Common myeloid progenitor, CD34-positive (primary cell): ENCODE measurements around the gene REX1BD.
A peak's percentile ranks its signal among the peaks of the same experiment; 100 is the strongest.

Experiments used
- CTCF ChIA-PET: fragments of 350-600 bp; sonication (Branson Sonifier 250); formaldehyde crosslinking; loops from one replicate; lab custom pipeline; 2021; ENCODE audit warnings: antibody characterized with exemption; lab: Charles Lee
- POLR2A ChIA-PET: fragments of 350-600 bp; sonication (Branson Sonifier 250); formaldehyde crosslinking; loops from one replicate; lab custom pipeline; 2021; ENCODE audit warnings: antibody characterized with exemption; lab: Charles Lee
- DNase-seq, 3 donors: peaks; one replicate each; pipeline versions ENCODE4 v3.0.0 to v3.0.0-alpha.2; 2013
- H3K27ac ChIP-seq, 2 experiments: 1 replicate in 1 of 2; 2 replicates in 1 of 2; pipeline ENCODE4 v1.7.0; 2013; ENCODE audit warnings: inconsistent platforms in 2 of 2, low read length in 2 of 2, mild to moderate bottlenecking in 2 of 2, low read depth in 1 of 2, moderate library complexity in 1 of 2; ENCODE audit not compliant: severe bottlenecking in 2 of 2, insufficient read depth in 1 of 2, poor library complexity in 1 of 2
- H3K27me3 ChIP-seq, 5 experiments: replicated peaks in 2 of 5; 1 replicate in 3 of 5; 2 replicates in 2 of 5; pipeline versions ENCODE4 v1.6.1 to v1.7.0; 2013; ENCODE audit warnings: low read length in 4 of 5, mild to moderate bottlenecking in 2 of 5, moderate library complexity in 2 of 5, inconsistent platforms in 1 of 5; ENCODE audit not compliant: insufficient read depth in 5 of 5, control insufficient read depth in 4 of 5
- H3K36me3 ChIP-seq, 4 experiments: 1 replicate in 2 of 4; 2 replicates in 2 of 4; pipeline versions ENCODE4 v1.6.1 to v1.7.0; 2013; ENCODE audit warnings: low read length in 3 of 4, control low read depth in 1 of 4, mild to moderate bottlenecking in 1 of 4; ENCODE audit not compliant: control insufficient read depth in 4 of 4, insufficient read depth in 4 of 4
- H3K4me1 ChIP-seq, 4 experiments: 1 replicate in 3 of 4; 2 replicates in 1 of 4; pipeline versions ENCODE4 v1.6.1 to v1.7.1; 2013; ENCODE audit warnings: low read length in 3 of 4, mild to moderate bottlenecking in 3 of 4, control low read depth in 1 of 4, inconsistent platforms in 1 of 4, moderate library complexity in 1 of 4; ENCODE audit not compliant: control insufficient read depth in 4 of 4, insufficient read depth in 4 of 4; ENCODE audit errors: control extremely low read depth in 1 of 4
- H3K4me3 ChIP-seq, 7 experiments: 1 replicate in 4 of 7; 2 replicates in 3 of 7; pipeline versions ENCODE4 v1.5.1 to v1.7.0; 2013; ENCODE audit warnings: mild to moderate bottlenecking in 7 of 7, low read length in 6 of 7, moderate library complexity in 6 of 7, inconsistent platforms in 2 of 7, low read depth in 2 of 7, control low read depth in 1 of 7; ENCODE audit not compliant: insufficient read depth in 4 of 7, control insufficient read depth in 1 of 7; ENCODE audit errors: extremely low read depth in 1 of 7
- H3K9me3 ChIP-seq, 5 experiments: 1 replicate in 4 of 5; 2 replicates in 1 of 5; pipeline versions ENCODE4 v1.6.1 to v1.7.1; 2013; ENCODE audit warnings: low read length in 4 of 5, mild to moderate bottlenecking in 2 of 5, inconsistent platforms in 1 of 5, low read depth in 1 of 5, moderate library complexity in 1 of 5; ENCODE audit not compliant: control insufficient read depth in 4 of 5, insufficient read depth in 2 of 5; ENCODE audit errors: control extremely low read depth in 1 of 5
- WGBS: methylation state at CpG from one replicate; pipeline ENCODE4 v1.1.5; 2013; ENCODE audit not compliant: insufficient coverage; 5-methylcytosine and 5-hydroxymethylcytosine counted together

The REX1BD gene

DNA sequence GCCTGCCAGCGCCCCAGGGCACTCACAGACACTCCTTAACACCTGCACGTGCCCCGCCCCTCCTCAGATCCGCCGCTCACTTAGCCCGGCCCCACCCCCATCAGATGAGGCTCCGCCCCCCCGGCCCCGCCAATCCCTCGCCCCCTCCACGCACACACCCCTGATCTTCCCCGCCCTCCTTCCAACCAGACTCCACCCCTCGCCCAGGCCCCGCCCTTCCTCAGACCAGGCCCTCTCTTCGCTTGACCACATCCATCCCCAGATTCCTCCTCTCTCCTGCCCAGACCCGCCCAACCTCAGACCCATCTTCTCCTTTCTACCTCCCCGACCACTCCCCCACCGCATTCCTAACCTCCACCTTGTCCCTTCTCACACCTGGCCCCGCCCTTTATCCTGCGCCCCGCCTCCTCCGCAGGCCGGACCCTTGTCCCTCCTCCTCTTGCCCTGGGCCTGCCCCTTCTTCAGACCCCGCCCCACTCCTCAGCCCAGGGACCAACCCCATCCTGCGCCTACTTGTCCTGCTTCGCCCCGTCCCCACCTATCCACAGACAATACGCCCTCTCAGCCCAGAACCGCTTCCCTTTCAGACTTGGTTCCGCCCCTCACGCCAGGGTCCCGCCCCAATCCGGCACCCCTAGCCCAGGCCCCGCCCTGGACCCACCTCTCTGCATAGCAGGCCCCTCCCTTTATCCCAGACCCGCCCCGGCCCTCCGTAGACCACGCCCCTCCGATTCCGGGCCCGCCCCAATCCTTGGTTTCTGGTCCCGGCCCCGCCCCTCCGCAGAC lies 47.8 kb downstream of the REX1BD start:
- H3K36me3 ChIP-seq, result no peaks in the 10 kb centered on the region
- peak; percentile 97 to 98 (median 98) for DNase-seq
- H3K9me3 ChIP-seq, result no peaks in the 10 kb centered on the region
- peaks cover 0 to 2% (median 0%) of the 10 kb centered on the region in 5 experiments for H3K27me3 ChIP-seq
- no peak overlapping the region for H3K27ac ChIP-seq
- 1% methylated on average over 30 of the region's 44 CpGs for WGBS
- H3K4me3 ChIP-seq, result peak overlapping the region; percentile 49 to 93 (median 79)
- POLR2A ChIA-PET, result no interaction called here
- H3K4me1 ChIP-seq, result peaks cover 0 to 21% (median 17%) of the 10 kb centered on the region in 4 experiments
- CTCF ChIA-PET, result no interaction called here

- Histone ChIP-seq H3K36me3 (no peaks in the 10 kb centered on the region), H3K4me1 (peaks cover 0 to 21% (median 17%) of the 10 kb centered on the region in 4 experiments), H3K27me3 (peaks cover 0 to 2% (median 0%) of the 10 kb centered on the region in 5 experiments), H3K9me3 (no peaks in the 10 kb centered on the region), H3K4me3 (peak within 1 kb of the TSS; percentile 75 to 93 (median 87)), H3K27ac (peak within 1 kb of the TSS; percentile 50 to 82)
- CTCF ChIA-PET, result no interaction called here
- WGBS, result 1% methylated on average over 38 of the region's 47 CpGs
- POLR2A ChIA-PET, result no interaction called here
- DNase-seq, result no peak
Measured at GRCh38 chr19:18636969-18637629, 48.5 kb downstream of the REX1BD start, which contains the start of gene KLHL26. Gene KLHL26 (plus strand): TSS chr19:18637028. CDS start chr19:18637055, 27 bp downstream.

DNA sequence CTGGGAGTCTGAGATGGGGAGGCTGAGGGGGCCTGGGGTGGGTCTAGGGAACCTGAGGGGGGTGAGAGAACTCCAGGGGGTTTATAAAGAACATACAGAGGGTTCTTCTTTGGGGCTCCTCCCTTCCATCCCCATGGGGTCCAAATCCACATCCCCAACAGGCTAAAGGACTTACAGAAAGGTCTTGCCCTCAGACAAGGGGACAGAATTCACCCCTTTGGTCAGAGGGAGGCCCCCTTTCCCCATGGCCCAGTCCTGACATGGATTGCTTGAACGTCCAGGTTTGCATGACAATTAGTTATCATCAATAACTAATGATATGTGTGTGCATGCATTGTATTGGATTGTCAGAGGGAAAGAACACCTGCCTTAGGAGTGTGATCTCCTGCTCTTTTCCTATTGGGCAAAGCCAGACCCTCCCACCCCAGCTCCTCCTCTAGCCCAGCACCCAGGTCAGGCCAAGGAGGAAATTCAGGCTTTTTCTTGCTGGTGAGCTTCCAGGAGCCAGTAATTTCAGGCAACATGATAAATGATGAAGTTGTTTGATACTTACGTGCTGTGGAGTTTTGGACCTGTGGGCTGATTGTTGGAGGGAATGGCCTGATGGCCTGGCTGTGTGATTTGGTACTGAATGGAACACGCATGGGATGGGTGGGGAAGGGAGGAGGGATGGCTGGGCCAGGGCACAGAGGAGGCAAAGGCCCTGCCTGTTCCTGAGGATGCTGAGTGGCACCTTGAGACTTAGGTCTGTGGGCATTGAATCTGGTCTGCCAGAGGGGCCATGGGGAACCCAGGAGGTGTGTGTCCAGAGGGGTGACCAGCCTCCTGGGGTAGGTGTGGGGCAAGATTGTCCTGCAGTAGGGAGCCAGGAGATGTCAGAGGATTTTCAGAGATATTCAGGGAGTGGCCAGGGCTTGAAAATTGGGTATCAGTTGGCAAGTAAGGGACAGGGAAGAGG lies 49.4 kb downstream of the REX1BD start:
- Histone ChIP-seq H3K36me3 (no peaks in the 10 kb centered on the region), H3K4me3 (peak overlapping the region in 6 of 7 experiments; percentile 75 to 93 (median 83)), H3K4me1 (peaks cover 0 to 21% (median 17%) of the 10 kb centered on the region in 4 experiments), H3K27ac (peak overlapping the region in 1 of 2 experiments; percentile 82), H3K27me3 (peaks cover 0 to 2% (median 0%) of the 10 kb centered on the region in 5 experiments), H3K9me3 (no peaks in the 10 kb centered on the region)
- CTCF ChIA-PET, result no interaction called here
- 94% methylated on average over 2 of the region's 3 CpGs for WGBS
- DNase-seq, result no peak
- POLR2A ChIA-PET, result no interaction called here

DNA sequence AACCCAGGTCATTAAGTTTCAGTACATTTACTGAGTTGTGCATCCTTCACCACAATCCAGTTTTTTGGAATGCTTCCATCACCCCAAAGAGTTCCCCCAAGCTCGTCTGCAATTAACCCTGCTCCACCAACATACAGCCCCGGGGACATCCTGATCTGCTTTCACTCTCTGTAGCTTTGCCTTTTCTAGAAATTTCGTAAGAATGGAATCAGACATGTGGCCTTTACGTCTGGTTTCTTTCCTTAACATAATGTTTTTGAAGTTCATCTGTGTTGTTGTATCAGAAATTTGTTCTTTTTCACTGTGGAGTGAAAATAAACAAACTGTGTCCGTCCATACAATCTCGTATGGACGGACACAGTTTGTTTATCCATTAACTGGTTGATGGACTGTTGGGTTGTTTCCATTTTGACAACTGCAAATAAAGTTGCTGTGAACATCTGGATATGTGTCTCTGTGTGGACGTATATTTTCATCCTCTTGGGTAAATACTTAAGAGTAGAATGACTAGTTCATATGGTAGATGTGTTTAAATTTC lies 51.2 kb downstream of the REX1BD start:
- POLR2A ChIA-PET, result no interaction called here
- Histone ChIP-seq H3K4me1 (peaks cover 0 to 30% (median 24%) of the 10 kb centered on the region in 4 experiments), H3K27ac (no peak overlapping the region), H3K27me3 (peaks cover 0 to 2% (median 0%) of the 10 kb centered on the region in 5 experiments), H3K4me3 (no peak overlapping the region), H3K9me3 (no peaks in the 10 kb centered on the region), H3K36me3 (no peaks in the 10 kb centered on the region)
- CTCF ChIA-PET, result interaction anchor here (1.1 kb wide), 3 partner anchors 35 to 51 kb away, joined by 3 read pairs; partner anchors contain the start of gene REX1BD
- DNase-seq, result no peak
- 93% methylated on average over 5 of the region's 8 CpGs for WGBS
